IPS-NIHi7 (cell line): ENCODE measurements around the gene PHLPP1.

Experiments used
- DNase-seq: peaks from one replicate; pipeline ENCODE4 v3.0.0; 2012; ENCODE audit warnings: mixed read lengths; ENCODE audit errors: extremely low spot score

The PHLPP1 gene

DNA sequence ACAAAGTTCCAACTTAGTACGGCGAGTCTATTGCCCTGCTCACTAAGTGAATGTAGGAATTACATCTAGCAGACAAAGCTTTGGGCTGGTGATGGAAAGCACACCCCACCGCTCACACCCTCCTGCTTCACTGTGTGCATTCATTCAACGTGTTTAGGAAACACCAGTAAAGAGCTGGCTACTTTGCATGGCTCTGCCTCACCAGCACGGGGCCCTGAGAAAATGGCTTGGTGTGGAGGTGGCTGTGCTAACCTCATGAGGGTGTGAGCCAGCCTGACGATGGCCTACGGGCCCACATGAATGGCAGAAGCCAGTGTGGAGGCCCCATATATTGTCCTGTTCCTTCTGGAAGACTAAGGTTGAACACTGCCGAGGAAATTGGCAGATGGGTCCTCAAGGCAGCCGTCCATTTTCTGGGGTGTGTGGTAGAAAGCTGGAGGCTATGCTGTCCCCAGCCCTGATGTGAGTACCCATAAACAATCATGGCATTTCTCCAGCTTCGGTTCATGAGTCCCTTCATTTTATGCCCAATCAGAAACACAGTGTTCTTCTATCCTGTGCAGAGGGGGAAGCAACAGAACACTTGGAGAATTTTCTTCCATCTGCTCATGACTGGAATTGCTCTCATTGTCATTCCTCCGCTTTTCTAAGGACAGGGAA is 269.4 kb downstream of the PHLPP1 start:
- no peak for DNase-seq

DNA sequence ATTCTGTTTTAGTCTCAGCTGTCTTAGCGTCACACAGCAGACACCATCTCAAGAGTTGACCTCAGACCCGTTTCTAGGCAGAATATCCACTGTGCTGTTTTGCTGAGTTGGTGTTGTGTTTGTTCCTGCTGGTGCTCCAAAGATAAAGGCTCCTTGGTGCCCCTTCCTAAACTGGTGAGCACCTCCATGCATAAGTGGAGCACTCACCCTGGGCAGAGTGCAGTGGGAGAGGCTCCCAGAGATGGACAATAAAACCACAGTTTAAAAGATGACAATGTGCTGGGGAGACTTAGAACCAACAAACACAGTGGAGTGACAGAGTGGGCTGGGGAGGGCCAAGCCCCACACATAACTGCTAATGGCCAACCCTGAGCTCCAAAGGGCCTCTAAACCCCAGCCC is 271.1 kb downstream of the PHLPP1 start:
- no peak for DNase-seq

GRCh38 chr18:62987055-62987830 is 271.9 kb downstream of the PHLPP1 start:
- no peak for DNase-seq

- no peak for DNase-seq
These were observed 272.5 kb downstream of the PHLPP1 start for GRCh38 chr18:62987859-62988258.

- DNase-seq, result no peak
These were observed 273.1 kb downstream of the PHLPP1 start for GRCh38 chr18:62988471-62988870.

DNA sequence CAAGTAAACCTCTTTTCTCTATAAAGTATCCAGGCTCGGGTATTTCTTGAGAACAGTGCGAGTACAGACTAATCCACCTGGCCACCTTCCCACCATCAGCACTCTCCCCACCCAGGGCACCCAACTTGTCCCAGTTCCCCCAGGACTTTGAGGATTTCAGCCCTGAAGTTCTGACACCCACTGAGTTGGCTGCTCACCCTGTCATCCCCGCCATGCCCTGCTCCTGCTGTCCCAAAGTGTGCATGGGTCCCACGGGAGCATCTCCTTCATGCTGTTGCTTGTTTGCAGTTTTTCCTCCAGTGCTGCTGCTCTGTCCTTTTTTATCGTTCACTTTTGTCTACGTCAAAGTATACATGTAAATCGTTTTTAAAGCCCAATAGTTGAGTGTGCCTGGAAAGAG is 273.9 kb downstream of the PHLPP1 start:
- no peak for DNase-seq

DNA sequence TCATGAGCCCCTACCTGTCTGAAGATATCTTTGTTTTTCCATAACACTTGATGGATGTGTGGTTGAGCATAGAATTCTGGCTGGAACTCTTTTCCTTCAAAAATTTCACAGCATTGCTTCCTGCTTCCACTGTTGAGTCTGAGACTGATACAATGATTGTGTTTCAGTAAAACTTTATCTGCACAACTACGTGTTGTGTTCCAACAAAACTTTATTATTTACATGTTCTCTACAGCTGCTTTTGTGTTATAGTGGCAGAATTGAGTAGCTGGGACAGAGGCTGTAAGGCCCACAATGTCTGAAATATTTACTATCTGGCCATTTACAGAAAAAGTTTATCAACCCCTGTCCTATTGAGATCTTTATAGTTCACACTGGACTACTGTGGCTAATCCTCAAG is 275.3 kb downstream of the PHLPP1 start:
- DNase-seq, result no peak

DNA sequence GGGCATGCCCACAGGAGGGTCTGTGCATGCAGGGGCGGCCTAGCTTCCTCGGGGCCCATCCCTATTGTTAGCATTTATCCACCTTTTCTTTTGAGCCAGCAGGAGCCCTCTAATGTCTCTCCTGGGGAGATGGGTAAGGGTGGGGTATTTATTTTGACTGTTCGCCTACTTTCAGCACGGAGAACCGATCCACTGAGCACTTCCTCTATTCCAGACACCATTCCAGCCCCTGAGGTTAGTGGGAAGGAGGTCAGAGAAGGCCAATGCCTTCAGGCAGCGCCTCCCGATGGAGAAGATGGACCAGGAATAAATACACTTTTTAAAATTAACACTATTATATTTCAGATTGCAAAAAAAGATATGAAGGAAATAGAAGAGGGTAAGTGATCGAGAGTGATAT is 276.0 kb downstream of the PHLPP1 start:
- DNase-seq, result no peak

GRCh38 chr18:62991959-62992358 is 276.6 kb downstream of the PHLPP1 start:
- no peak for DNase-seq

GRCh38 chr18:62992877-62993365 is 277.6 kb downstream of the PHLPP1 start:
- no peak for DNase-seq

- DNase-seq, result no peak
These were observed 281.2 kb downstream of the PHLPP1 start for GRCh38 chr18:62996566-62996965.

GRCh38 chr18:62997076-62997475 is 281.7 kb downstream of the PHLPP1 start:
- DNase-seq, result no peak

DNA sequence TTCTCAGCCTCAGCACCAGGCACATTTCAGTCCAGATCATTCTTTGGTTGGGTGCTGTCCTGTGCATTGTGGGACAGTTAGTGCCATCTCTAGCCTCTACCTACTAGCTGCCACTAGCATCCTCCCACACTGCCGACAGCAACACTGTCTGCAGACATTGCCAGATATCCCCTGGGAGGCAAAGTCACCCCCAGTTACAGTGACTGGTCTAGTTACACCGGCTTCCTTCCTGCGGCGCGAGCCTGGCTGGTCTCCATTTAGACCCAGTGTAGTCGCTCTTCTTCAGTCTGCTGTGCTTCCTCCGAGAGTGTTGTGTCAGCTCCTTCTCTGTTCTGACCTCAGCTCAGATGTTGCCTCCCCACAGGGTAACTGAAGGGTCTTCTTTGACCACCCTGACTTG is 283.1 kb downstream of the PHLPP1 start:
- no peak for DNase-seq

DNA sequence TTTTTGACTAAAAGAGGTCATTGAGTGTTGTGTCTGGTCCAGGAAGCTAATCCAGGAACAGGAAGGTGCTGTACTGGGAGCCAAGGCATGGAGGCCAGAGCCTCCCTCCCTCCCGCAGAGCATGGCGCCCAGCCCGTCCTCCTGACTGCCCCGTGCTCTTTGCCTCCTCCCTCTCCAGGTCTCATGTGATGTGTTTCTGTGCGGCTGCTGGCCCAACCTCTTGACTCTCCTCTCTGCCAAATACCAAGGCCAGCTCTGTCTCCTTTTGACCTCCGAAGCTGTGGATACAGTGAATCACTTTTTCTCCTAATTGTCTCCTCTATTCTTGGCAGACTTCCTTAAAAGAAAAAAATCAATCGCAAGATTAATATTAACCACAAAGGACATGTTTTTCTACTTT is 284.1 kb downstream of the PHLPP1 start:
- DNase-seq, result no peak

DNA sequence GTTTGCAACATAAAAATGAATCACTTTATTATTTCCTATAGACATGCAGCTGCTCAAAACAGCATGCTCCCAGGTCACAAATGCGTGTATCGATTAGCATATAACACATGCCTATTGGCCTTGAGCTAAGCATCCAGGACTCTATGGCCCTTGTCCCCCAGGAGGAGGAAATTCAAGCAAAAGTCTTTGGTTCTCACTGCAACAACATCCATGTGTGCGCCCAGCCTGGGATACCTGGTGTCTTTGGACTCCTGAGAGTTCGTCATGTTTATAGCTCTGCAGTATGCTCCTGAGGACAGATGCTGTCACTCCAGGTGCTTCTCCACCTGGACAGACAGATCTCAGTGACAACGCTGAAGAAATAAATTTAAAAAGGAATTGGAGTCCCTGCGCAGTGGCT is 284.6 kb downstream of the PHLPP1 start:
- no peak for DNase-seq

- no peak for DNase-seq
These were observed 285.5 kb downstream of the PHLPP1 start for GRCh38 chr18:63000839-63001238.

- DNase-seq, result no peak
These were observed 286.5 kb downstream of the PHLPP1 start for GRCh38 chr18:63001861-63002260.

GRCh38 chr18:63002305-63002704 is 287.0 kb downstream of the PHLPP1 start:
- no peak for DNase-seq

- DNase-seq, result no peak
These were observed 287.6 kb downstream of the PHLPP1 start for GRCh38 chr18:63002803-63003445.

DNA sequence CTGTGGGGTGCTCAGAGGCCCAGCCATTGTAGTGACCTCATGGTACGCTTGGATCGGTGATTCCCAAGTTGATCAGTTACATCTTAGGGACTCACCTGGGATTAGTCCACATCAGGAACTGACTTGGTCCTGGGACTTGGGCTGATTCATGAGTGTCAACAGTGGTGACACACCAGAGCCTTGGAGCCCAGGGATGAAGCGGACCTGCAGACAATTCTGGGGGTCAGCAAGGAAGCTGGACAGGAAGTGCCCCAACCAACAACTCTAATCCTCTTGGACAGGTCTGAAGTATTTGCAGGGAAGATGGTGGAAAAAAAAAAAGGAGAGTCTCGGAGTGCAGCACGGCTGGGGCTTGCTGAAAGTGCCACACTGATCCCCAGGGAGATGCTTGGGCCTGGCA is 288.6 kb downstream of the PHLPP1 start:
- DNase-seq, result no peak

DNA sequence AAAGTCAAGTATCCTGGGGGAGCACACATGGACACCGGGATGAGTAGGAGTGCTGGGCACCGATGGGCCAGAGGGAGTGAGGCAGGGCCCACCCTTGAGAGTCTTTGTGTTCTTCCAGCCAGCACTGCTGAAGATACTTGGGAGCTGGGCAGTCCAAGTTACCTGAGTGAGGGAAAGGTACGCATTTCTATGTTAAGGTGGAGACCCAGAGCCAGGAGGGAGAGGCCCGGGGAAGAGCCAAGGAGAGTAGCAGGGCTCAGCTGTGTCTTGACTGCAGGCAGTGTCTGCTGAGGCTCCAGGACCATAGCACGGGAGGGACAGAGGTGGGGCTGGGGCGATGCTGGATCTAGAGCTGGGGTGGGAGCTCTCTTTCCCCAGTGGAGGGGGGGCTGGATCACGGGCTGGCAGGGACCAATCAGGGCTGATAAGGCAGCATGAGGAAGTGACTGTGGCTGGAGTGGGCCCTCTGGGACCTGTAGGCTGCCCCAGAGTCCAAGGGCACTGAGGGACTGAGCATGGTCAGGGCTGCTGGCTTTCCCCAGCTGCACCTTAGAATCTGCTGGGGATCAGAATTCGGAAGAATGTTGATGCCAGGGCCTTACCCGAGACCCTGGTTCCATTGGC is 289.2 kb downstream of the PHLPP1 start:
- DNase-seq, result no peak

GRCh38 chr18:63005306-63005705 is 290.0 kb downstream of the PHLPP1 start:
- DNase-seq, result no peak
